NCI-H128 (cell line): ENCODE data around the gene SBSN.

Experiments
- DNase-seq: peaks from one replicate; lab custom pipeline; 2025; ENCODE audit not compliant: unreplicated experiment; lab: John Stamatoyannopoulos, UW

SBSN gene, protein sequence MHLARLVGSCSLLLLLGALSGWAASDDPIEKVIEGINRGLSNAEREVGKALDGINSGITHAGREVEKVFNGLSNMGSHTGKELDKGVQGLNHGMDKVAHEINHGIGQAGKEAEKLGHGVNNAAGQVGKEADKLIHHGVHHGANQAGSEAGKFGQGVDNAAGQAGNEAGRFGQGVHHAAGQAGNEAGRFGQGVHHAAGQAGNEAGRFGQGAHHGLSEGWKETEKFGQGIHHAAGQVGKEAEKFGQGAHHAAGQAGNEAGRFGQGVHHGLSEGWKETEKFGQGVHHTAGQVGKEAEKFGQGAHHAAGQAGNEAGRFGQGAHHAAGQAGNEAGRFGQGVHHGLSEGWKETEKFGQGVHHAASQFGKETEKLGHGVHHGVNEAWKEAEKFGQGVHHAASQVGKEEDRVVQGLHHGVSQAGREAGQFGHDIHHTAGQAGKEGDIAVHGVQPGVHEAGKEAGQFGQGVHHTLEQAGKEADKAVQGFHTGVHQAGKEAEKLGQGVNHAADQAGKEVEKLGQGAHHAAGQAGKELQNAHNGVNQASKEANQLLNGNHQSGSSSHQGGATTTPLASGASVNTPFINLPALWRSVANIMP

DNA sequence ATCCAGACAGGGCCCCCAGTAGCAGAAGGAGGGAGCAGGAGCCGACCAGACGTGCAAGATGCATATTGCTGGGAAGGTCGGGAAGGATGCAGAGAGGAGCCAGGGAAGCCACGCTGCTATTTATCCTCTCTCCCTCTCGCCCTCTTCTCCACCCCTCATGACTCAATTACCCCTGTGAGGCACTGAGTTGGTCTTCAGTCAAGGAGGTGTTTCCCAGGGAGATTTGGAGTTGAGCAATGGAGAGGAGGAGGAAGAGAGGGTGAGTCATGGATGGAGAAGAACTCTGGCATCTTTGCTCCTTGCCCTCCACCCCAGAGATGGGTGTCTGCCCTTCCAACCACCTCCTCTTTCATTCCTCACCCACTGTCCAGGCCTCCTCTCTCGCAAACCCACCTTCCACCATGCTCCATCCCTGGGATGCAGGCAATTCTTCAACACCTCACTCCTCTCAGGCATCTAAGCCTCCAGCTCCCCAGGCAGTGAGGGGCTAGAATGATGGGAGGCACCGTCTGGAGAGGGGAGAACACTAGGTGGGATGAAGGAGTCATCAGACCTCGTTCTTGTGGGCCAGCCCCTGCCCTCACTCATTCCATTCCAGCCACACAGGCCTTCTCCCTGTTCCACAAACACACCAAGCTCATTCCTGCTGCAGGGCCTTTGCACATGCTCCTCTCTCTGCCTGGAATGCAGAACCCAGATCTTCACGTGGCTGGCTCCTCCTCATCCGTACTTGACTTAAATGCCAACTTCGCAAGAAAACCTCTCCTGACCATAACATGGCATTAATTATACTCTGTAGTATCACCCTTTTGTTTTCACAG lies at the start of gene SBSN:
Gene SBSN, minus strand, starts transcription at position 94 of the 821 bp plus-strand sequence. Its CDS starts 30 bp downstream, at position 64.
- no peak for DNase-seq

DNA sequence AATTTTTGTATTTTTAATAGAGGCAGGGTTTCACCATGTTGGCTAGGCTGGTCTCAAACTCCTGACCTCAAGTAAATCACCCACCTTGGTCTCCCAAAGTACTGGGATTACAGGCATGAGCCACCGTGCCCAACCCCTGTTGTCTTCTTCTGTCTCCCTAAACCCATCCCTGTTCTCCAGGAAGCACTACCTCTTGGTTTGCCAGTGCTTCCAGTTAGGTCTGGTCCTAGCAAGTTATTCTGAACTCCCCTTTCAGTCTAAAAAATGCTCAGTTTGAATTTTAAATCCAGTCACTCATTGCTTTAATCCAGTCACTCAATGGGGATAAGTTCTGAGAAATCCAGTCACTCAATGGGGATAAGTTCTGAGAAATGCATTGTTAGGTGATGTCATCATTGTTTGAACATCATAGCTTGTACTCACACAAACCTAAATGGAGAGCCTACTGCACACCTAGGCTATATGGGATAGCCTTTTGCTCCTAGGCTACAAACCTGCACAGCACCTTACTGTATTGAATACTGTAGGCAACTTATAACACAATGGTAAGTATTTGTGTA lies 43.4 kb upstream of the SBSN start:
- no peak for DNase-seq

DNA sequence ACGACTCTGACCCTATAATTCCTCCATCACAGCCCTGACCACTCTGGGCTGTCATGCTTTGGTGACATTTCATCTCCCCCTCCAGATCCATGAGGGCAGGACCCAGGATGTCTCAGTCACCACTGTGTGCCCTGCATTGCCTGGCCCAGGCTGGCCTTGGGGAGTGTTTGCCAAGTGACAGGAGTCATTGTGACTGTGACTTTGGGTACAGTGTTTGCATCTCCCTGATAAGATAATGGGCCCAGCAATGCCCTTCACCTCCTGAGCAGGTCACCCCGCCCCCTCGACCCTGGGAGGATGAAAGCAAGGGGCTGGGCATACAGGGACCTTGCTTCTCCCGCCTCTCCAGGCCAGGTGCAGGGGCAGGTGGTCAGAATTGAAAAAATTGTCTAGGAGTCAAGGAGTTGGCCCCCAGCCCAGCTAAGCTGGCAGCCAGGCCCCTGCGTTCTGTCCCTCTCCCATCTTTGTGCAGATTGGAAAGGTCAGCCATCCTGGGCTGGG lies 41.2 kb upstream of the SBSN start:
- no peak for DNase-seq

DNA sequence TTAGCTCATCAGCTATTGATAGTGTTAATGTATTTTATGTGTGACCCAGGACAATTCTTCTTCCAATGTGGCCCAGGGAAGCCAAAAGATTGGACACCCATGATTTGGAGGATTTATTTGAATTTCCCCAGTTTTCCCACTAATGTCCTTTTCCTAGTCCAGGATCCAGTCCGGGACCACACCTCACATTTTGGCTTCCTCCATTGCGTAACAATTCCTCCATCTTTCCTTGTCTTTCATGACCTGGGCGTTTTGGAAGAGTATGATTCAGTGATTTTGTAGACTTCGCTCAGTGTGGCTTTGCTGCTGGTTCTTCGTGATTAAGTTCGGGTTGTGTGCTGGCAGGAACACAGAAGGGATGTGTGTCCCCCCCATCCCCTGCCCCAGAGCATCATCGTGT lies 38.6 kb upstream of the SBSN start:
- no peak for DNase-seq

DNA sequence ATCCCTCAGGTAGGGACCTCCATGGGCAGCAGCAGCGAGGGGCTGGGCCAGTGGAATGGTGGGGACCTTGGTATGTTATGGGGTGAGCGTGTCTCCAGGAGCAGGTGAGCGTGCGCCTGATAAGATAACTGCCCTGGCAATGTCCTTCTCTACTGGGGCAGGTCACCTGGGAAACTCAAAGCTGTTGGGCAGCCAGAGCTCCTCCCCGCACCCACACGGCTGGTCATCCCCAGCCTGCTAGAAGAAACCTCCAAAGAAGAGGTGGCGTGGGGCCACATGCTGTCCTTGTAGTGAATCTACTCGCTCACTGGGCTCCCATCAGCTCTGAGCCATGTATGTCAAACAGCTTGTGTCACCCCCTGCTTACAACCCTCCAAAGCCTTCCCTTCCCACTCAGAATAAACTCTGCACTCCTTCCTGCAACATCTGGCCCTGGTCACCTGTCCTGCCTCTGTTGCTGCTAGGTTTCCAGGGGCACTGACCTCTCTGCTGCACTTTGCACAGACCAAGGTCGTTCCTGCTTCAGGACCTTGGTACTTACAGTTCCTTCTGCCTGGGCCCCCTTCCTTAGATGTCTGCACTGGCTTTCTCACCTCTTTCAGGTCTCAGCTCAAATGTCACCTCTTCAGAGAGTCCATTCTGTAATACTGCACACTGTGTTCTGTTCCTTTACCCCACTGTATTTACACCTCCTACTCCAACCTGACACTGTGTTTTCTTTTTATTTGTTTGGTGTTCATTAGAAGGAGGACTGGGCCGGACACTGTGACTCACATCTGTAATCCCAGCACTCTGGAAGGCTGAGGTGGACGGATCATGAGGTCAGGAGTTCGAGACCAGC lies 37.1 kb upstream of the SBSN start:
- DNase-seq, result no peak

DNA sequence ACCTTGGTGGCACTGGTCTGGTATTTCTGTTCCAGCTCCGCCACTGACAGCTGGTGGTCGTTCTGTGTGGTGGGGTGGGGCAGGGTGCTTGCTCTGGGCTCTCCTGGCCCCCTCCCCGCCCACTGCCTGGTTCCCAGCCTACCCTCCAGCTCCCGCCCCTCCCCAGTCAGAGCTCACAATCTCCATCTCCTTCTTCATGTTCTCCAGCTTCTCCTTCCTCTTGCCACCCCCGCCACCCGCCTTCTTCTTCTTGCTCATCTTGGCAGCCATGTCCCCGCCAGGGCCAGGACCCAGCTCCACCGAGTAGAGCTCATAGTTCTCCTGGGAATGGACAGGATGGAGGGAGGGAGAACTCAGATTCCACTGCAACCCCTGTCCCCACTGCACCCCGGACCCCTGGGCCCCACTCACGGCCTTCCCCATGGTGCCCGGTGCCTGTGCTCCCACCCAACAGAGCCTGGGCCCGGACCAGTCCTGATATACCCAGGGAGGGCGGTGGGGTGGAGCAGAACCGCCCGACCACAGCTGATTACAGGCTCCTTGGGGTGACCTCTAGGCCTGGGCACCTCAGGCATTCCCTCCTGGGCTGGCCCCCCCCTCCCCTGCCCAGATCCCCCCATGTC lies 35.2 kb upstream of the SBSN start, which contains the start of gene ATP4A:
Gene ATP4A, minus strand, starts transcription at position 452 of the 623 bp plus-strand sequence. Its CDS starts 29 bp downstream, at position 423.
- no peak for DNase-seq

DNA sequence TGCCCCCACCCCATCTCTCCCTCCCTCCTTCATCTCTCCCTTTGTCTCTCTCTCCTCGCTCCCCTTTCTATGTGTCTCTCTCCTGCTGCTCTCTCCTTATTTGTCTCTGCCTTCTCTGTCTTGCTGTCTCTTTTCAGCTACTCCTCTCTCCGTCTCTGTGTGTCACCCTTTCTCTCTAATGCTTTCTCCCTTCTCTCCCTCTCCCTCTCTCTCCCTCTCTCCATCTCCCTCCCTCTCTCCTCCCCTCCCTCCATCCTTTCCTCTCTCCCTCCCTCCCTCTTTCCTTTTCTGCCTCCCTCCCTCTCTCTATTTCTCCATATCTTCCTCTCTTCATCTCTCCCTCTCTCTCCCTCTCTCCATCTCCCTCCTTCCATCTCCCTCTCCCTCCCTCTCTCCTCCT lies 34.7 kb upstream of the SBSN start:
- no peak for DNase-seq

DNA sequence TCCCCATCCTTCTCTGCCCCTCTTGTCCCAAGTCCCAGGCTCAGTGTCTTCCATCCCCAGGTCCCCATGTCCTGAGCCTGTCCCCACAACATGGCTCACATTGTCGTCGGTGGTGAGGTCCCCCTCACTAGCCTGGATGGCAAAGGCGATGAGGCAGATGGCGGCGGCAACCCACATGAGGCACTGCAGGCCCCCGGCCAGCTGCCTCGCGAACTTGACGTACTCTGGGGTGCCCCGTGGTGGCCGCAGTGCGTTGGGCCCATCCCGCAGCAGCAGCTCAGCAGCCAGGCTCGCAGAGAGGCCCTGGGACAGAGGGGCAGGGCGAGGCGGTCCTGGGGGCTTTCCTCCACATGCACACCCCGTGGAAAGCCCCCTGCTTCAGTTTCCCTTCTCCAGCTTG lies 34.2 kb upstream of the SBSN start:
- no peak for DNase-seq

DNA sequence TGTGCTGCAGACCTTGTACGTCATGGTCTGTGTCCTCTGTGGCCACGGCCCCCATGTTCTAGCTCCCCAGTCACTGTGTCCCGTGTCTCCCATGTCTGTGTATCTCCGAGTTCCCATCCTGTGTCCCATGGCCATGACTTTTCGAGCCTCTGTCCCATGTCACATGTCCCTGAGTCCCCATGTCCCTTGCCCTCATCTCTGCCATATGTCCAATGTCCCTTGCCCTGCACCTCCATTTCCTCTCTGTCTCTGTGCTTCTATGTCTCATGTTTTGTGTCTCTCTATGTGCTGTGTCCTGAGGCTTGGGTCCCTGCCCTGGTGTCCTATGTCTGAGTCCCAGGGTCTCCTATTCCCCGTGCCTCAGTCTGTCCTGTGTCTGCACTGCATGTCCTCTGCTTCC lies 33.3 kb upstream of the SBSN start:
- DNase-seq, result no peak

DNA sequence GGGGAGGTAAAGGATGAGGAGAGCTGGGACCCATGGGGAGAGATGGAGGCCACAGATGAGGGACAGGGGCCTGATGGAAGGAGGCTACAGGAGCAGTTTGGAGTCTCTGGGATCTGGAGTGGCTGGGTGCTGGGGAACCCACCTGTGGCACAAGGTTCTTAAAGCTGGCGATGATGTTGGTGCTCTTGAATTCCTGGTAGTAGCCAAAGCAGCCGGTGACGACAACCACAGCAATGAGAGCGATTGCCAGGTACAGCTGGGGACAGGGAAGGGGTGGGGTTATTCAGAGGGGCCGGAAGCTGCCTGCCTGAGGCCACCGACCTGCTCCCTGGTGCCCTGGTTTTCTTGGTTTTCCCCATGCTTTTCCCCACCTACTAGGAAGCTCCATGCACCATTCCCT lies 32.6 kb upstream of the SBSN start:
- no peak for DNase-seq

DNA sequence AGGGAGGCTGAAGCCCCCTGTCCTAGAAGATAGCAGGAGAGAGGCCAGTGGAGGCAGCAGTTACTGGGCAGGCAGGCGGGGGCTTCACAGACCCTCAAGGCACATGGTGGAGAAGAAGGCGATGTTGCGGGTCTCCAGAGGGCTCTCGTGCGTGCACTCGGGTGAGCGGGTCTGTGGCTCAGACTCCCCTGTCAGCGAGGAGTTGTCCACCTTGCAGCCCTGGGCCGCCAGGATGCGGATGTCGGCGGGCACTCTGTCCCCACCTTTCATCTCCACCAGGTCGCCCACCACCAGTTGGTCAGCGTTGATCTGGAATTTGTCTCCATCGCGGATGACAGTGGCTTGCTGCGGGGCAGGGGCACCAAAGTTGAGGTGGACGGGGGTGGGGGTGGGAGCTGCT lies 32.2 kb upstream of the SBSN start:
- DNase-seq, result no peak

DNA sequence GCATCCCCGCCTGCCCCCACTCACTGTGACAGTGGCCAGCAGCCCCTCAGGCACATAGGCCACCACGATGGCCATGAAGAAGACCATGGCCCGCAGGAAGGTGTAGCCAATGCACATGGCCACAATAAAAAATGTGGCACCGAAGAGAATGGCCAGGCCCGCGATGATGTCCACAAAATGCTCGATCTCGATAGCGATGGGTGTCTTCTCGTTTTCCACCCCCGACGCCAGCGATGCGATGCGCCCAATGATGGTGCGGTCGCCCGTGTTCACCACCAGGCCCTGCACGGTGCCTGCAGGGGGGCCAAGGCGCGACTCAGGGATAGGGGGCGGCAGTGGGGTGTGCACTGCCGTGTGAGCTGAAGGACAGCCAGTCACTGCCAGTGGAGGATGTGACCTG lies 31.7 kb upstream of the SBSN start:
- no peak for DNase-seq

DNA sequence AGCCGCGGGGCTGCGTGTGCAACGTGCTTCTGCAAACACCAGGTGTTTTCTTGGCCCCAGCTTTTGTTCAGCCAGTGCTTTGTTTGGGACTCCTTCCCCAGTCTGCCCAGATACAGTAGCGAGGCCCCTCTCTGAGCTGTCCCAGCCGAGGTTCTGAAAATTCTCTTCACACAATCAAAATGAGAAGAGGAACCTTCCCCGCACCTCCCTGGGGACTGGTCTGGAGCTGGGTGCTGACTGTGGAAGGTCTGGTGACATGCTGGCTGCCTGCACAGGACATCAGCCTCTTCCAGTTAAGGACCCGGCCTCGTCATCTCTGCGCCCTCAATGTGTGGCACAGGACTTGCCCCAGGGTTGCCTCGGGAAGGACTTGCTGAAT lies 31.2 kb upstream of the SBSN start:
- DNase-seq, result no peak

DNA sequence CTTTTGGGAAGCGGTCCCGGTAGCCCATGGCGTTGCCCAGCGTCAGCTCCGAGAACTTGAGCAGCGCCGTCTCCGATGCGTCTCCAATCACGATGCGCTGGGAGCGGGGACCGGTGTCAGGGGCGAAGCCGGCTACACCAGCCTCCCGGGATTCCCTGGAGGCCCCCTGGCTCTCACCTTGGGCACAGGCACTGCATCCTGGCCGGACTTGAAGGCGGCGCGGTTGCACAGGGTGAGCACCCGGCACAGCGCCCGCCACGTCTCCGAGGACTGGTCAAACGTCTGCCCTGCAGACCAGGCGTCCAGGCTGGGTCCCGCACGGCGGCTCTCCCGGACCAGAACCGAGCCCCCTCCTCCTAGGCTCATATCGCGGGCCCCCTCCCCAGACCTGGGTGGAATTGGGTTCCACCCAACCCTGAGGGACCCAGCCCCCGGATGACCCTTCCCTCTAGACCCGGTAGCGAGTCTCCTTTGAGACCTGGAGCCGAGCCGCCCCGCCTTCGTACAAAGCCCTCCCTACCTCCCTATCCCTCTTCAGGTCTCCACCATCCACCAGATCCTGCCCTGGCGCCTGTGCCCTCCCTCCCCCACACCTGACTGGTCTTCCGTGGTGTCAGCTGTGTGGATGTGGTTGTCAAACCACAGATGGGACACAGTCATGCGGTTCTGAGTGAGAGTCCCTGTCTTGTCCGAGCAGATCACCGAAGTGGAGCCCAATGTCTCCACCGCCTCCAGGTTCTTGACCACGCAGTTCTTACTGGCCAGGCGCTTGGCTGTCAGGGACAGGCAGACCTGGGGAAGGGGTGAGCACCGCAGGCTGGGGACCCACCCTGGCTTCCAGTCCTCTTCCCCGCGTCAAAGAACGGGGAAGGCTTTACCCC lies 30.5 kb upstream of the SBSN start:
- no peak for DNase-seq

DNA sequence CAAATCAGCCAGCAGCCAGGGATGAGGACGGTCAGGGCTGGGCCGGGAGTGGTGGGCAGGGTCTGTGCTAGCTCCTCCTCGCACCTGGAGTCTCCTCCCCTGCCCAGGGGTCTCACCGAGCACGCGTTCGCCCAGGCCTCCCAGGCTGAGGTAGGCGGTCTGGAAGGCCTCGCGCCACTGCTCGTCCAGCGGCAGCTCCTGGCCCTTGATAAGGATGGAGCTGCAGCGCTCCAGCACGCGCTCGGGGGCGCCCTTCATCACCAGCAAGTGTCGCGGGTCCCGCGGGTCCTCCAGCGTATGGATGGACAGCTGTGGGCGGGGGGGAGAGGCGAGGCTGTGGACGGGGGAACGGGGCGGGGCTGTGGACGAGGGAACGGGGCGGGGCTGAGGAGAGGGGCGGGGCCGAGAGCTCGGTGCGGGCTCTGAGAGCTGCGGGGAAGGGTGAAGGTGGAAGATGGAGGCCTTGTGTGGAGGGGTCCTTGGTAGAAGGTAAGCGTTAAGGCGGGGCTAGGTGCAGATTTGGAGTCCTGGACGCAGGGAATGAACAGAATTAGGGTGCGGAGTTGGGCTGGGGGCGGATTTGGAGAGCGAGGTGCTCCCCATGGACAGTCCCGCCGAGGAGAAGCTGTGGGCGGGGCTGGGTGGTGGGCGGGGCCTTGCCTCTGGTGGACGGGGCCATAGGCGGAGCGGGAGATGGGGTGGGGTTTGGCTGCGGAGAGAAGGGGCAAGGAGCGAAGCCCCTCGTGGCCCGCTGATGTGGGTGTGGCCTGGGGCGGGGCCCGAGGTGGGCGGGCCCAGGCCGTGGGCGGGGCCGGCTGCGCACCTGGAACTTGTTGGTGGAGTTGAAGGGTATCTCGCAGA lies 29.7 kb upstream of the SBSN start:
- no peak for DNase-seq

DNA sequence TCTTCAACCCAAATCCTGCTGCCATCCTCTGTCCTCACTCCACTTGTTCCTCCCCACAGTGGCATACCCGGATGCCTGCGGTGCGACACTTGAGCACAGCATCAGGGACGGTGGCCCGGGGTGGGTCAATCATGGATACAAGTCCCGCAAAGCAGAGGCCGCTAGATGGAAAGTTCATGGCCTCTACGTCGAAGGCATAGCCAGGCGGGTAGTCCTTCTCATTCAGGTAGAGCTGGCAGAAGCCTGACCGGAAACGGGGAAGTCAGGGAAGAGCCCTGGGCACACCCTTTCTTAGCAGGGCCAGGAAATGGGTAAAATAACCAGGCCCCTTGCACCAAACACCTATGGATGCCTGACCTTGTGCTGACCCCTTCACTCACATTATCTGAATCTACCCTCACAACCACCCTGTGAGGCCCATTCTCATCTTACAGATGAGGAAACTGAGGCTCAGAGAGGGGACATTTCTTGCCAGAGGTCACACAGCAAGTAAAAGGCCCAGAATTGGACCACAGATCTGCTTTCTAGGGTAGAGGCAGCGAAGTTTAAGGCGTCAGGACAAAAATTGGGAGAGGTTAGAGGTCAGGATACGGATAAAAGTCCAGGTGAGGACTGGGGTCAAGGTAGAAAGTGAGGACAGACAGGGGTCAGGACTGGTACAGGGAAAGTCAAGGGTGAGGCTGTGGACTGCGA lies 28.9 kb upstream of the SBSN start:
- no peak for DNase-seq

DNA sequence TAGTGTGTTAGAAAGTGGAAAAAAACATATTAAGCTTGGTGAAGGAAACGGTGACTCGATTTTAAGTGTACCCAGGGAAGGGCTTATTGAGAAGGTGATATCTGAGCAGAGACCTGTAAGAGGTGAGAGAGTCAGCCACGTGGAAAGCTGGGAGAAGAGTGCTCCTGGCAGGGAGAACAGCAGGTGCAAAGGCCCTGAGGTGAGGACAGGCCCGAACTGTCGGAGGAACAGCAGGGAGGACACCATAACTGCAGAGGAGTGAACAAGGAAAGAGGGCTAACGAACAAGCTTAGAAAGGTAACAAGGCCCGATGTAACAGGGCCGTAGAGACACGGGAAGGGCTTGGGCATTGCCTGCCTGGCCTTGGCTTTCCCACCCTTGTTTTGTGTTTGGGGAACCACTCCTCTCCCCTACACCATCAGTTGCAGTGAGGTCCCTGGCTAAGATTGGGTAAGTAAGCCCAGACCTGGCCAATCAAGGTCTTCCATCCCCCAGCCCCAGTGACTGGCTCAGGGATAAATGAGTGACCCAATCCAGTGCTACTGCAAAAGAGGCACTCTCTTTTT lies 28.0 kb upstream of the SBSN start:
- no peak for DNase-seq
